Prostate gland (tissue), 2 donors: ENCODE data around the gene IL9. TPM values are rescaled to one million over a fixed set of nuclear protein-coding genes. Genes with fewer than 3 reads are reported as not detected.
A peak's percentile ranks its signal among the peaks of the same experiment; 100 is the strongest.

Experiments used
- DNase-seq: peaks from one replicate; pipeline ENCODE4 v3.0.0-alpha.2; 2019; ENCODE audit warnings: low spot score
- H3K27ac ChIP-seq, 2 donors: fragments of 200-600 bp; sonication (generic); 2 replicates each; pipeline ENCODE4 v1.5.1; 2017 to 2019
- H3K27me3 ChIP-seq: fragments of 200-600 bp; sonication (generic); replicated peaks from 2 replicates; pipeline ENCODE4 v1.5.1; 2019; ENCODE audit not compliant: insufficient read depth
- H3K36me3 ChIP-seq, 2 donors: fragments of 200-600 bp; sonication (generic); 1 replicate in 1 of 2; 2 replicates in 1 of 2; pipeline versions ENCODE4 v1.5.1 to v1.8.1; 2017 to 2019
- H3K4me1 ChIP-seq: fragments of 200-600 bp; sonication (generic); replicated peaks from 2 replicates; pipeline ENCODE4 v1.5.1; 2019
- H3K4me3 ChIP-seq, 2 donors: fragments of 200-600 bp; sonication (generic); 2 replicates each; pipeline ENCODE4 v1.5.1; 2017 to 2019
- H3K9me3 ChIP-seq: fragments of 200-600 bp; sonication (generic); 2 replicates; pipeline ENCODE4 v1.5.1; 2017
- CTCF ChIP-seq, 4 experiments: fragments of 200-600 bp in 2 of 4; fragments of 450-650 bp in 2 of 4; sonication (generic) in 2 of 4; IDR thresholded peaks; 1 replicate in 3 of 4; 2 replicates in 1 of 4; pipeline ENCODE4 v1.5.1; 2016 to 2019; ENCODE audit warnings: antibody characterized with exemption in 4 of 4, mild to moderate bottlenecking in 2 of 4, moderate library complexity in 2 of 4
- POLR2A ChIP-seq: fragments of 450-650 bp; IDR thresholded peaks from one replicate; pipeline ENCODE4 v1.6.1; 2016; ENCODE audit warnings: antibody characterized with exemption, mild to moderate bottlenecking
- POLR2AphosphoS5 ChIP-seq: sonication (generic); formaldehyde crosslinking; IDR thresholded peaks from one replicate; pipeline ENCODE4 v1.6.1; 2017; ENCODE audit warnings: antibody characterized with exemption
- WGBS: methylation state at CpG from one replicate; pipeline ENCODE4 v1.1.5; 2018; 5-methylcytosine and 5-hydroxymethylcytosine counted together
- intact Hi-C: fragments of 100-400 bp; cut with DNase I; formaldehyde crosslinking; loops from one replicate; pipeline ENCODE4 v1.14.2; 2022
- total RNA-seq, 2 donors: library from RNA; depleted of rRNA; stranded (reverse); fragments of >200 nt; gene quantifications; one replicate each; pipeline ENCODE4 v1.1.0, GENCODE V29; 2016

The IL9 gene
- not detected for total RNA-seq

DNA sequence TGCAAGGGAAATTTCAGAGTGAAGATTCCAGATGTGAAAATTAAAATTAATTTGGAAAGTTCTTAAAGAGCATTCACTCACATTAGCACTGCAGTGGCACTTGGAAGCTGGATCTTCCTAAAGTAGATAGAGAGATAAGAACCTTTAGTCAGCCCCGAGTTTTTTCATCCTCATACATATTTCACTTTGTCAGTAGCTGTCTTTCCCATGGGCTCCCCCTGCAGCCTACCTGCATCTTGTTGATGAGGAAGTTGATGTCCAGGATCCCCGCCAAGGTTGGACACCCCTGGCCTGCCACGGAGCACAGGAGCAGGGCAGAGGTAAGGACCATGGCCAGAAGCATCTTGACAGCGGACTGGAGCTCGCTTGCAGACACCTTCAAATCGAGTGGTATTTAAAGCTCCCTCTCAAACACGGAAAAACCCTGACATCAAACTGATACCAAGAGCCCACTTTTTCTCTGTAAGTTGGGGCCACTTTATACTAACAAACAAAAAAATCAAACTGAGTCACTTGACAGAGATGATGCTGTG, at the start of gene IL9:
Gene IL9 (minus strand): TSS at position 368 of the 533 bp plus-strand sequence. CDS start 25 bp downstream, at position 343.
- no peak for DNase-seq
- 44% methylated on average over 7 of the region's 7 CpGs for WGBS
- Histone ChIP-seq H3K4me3 (no peak within 1 kb of the TSS), H3K36me3 (no peaks in the 10 kb centered on the region), H3K9me3 (no peaks in the 10 kb centered on the region), H3K27ac (no peak within 1 kb of the TSS), H3K27me3 (no peaks in the 10 kb centered on the region), H3K4me1 (no peaks in the 10 kb centered on the region)
- intact Hi-C loops: no loop called here
- TF ChIP-seq POLR2A: no peak
- no peak for TF ChIP-seq CTCF (IDR thresholded peaks at IDR 0.05)
- no peak for TF ChIP-seq POLR2AphosphoS5

- Histone ChIP-seq H3K4me3 (no peak overlapping the region), H3K27me3 (no peaks in the 10 kb centered on the region), H3K9me3 (no peaks in the 10 kb centered on the region), H3K36me3 (no peaks in the 10 kb centered on the region), H3K4me1 (no peaks in the 10 kb centered on the region), H3K27ac (no peak overlapping the region)
- 0% methylated on average over 3 of the region's 3 CpGs for WGBS
- intact Hi-C loops: loop anchor here (1.0 to 5.0 kb wide), 4 partner anchors 58 to 232 kb away; no protein-coding TSS in a partner anchor
- peak; percentile 73 for DNase-seq
- no peak for TF ChIP-seq POLR2A
- peak; percentile 40 for TF ChIP-seq POLR2AphosphoS5
- peak; percentile 58 to 82 (median 80) for TF ChIP-seq CTCF (IDR thresholded peaks at IDR 0.05)
Measured at GRCh38 chr5:135944967-135945560, 49.4 kb upstream of the IL9 start.

GRCh38 chr5:135944564-135944963, 48.9 kb upstream of the IL9 start:
- Histone ChIP-seq H3K36me3 (no peaks in the 10 kb centered on the region), H3K27ac (no peak overlapping the region), H3K9me3 (no peaks in the 10 kb centered on the region), H3K27me3 (no peaks in the 10 kb centered on the region), H3K4me3 (no peak overlapping the region), H3K4me1 (no peaks in the 10 kb centered on the region)
- no peak for TF ChIP-seq POLR2AphosphoS5
- TF ChIP-seq POLR2A: no peak
- no peak for TF ChIP-seq CTCF (IDR thresholded peaks at IDR 0.05)
- DNase-seq: no peak
- intact Hi-C loops: loop anchor here (2.0 to 5.0 kb wide), 2 partner anchors 114 to 233 kb away; no protein-coding TSS in a partner anchor

DNA sequence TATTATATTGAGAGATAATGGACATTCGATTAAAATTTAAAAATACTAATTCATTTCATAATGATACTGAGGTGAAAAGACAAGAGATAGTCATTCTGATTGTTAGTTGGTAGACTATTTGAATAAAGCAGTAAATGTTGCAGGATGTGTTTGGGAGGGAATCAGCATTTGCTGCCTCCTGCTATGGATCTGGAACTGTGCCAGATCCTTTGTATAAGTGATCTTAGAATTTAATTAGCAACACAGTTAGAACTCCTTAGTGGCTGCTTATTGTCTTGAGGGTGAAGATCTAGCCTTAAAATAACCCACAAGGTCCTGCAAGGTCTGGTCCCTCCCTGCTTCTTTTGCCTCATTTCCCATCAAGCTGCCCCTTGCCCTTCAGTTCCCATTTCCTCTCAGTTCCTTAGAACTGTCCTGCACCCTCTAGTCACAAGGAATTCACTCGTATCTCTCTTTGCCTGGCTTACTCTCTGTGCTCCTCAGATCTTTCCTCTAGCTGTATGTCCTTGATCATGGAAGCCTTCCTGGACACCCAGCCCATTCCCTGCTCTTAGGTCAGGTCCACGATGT, 46.6 kb upstream of the IL9 start:
- H3K36me3 ChIP-seq: no peaks in the 10 kb centered on the region
- H3K4me3 ChIP-seq: no peak overlapping the region
- 82% methylated on average over 3 of the region's 3 CpGs for WGBS
- no peaks in the 10 kb centered on the region for H3K9me3 ChIP-seq
- no peaks in the 10 kb centered on the region for H3K27me3 ChIP-seq
- no peak overlapping the region for H3K27ac ChIP-seq
- TF ChIP-seq CTCF (IDR thresholded peaks at IDR 0.05) (no peak), POLR2AphosphoS5 (no peak)
- DNase-seq: no peak
- intact Hi-C loops: loop anchor here (5.0 kb wide), 1 partner anchor 235 kb away; no protein-coding TSS in a partner anchor
- H3K4me1 ChIP-seq: no peaks in the 10 kb centered on the region
